Mononuclear cell (primary cell): ENCODE results near the gene PPP1CA. TPM values are rescaled to one million over a fixed set of nuclear protein-coding genes. Genes with fewer than 3 reads are reported as not detected.

Source experiments
- H3K27me3 ChIP-seq: 2 replicates; pipeline ENCODE4 v1.6.0; 2011; ENCODE audit warnings: low read length, control low read depth; ENCODE audit not compliant: insufficient read depth
- H3K4me1 ChIP-seq: 2 replicates; pipeline ENCODE4 v1.5.1; 2011; ENCODE audit warnings: mild to moderate bottlenecking, low read length, control low read depth; ENCODE audit not compliant: insufficient read depth
- H3K4me3 ChIP-seq: 2 replicates; pipeline ENCODE4 v1.5.1; 2011; ENCODE audit warnings: mild to moderate bottlenecking, low read length, moderate library complexity
- H3K9me3 ChIP-seq: 2 replicates; pipeline ENCODE4 v1.5.1; 2011; ENCODE audit warnings: low read depth, mild to moderate bottlenecking, control low read depth, low read length
- total RNA-seq: library from RNA; depleted of rRNA; stranded (reverse); fragments of >200 nt; gene quantifications from one replicate; pipeline ENCODE4 v1.2.3, GENCODE V29; 2012

Gene PPP1CA
- total RNA-seq, 1 donor, result 126 TPM

- Histone ChIP-seq H3K9me3 (no peaks in the 10 kb centered on the region), H3K27me3 (no peaks in the 10 kb centered on the region), H3K4me1 (peaks cover 82% of the 10 kb centered on the region), H3K4me3 (peak within 1 kb of the TSS; percentile 71)
Observed at GRCh38 chr11:67353317-67354074, 48.2 kb downstream of the PPP1CA start, which contains the start of gene POLD4. TSS of gene POLD4 (minus strand) at chr11:67353546. CDS start at chr11:67353399, 147 bp downstream.

- H3K4me3 ChIP-seq, result peak overlapping the region; percentile 71
- peaks cover 74% of the 10 kb centered on the region for H3K4me1 ChIP-seq
- H3K27me3 ChIP-seq, result no peaks in the 10 kb centered on the region
- no peaks in the 10 kb centered on the region for H3K9me3 ChIP-seq
Observed at GRCh38 chr11:67352546-67353316, 48.9 kb downstream of the PPP1CA start.

- Histone ChIP-seq H3K4me3 (no peak overlapping the region), H3K4me1 (peaks cover 63% of the 10 kb centered on the region), H3K9me3 (no peaks in the 10 kb centered on the region), H3K27me3 (no peaks in the 10 kb centered on the region)
Observed at GRCh38 chr11:67351275-67352005, 50.2 kb downstream of the PPP1CA start.

DNA sequence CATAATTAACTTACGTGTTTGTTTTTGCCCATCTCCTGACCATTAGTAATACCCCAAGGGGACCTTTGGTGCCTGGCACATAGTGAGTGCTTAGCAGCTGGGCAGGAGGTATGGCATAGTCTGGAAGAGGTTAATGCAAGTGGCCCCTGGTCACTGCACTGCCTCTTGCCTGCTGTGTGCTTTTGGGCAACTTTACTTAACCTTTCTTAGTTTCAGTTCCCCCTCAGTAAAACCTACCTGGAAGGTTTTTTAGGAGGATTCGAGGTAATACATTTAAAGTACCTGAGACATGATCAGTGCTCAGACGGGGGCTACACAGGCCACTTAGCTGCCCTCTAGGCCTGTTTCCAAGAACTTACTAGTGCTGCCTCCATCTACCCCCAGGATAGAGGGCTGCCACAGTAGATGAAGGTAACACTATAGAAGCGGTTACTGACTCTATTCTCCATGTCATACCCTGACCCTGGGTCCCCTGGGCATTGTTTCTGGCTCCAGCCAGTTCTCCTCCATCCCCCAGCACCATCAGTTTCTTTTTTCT is 51.7 kb downstream of the PPP1CA start:
- Histone ChIP-seq H3K4me3 (no peak overlapping the region), H3K27me3 (no peaks in the 10 kb centered on the region), H3K9me3 (no peaks in the 10 kb centered on the region), H3K4me1 (peaks cover 62% of the 10 kb centered on the region)

- Histone ChIP-seq H3K4me1 (peaks cover 62% of the 10 kb centered on the region), H3K9me3 (no peaks in the 10 kb centered on the region), H3K27me3 (no peaks in the 10 kb centered on the region), H3K4me3 (no peak overlapping the region)
Observed at GRCh38 chr11:67349457-67349856, 52.2 kb downstream of the PPP1CA start.

- no peak overlapping the region for H3K4me3 ChIP-seq
- peaks cover 62% of the 10 kb centered on the region for H3K4me1 ChIP-seq
- H3K27me3 ChIP-seq, result no peaks in the 10 kb centered on the region
- no peaks in the 10 kb centered on the region for H3K9me3 ChIP-seq
Observed at GRCh38 chr11:67349036-67349435, 52.6 kb downstream of the PPP1CA start.

Other genes with a start within 250 kb of the PPP1CA start
- gene GRK2, start 135.4 kb downstream of the PPP1CA start, total RNA-seq, result 185 TPM
- 48.4 TPM for gene ANKRD13D, start 112.6 kb downstream of the PPP1CA start, total RNA-seq
- 4.6 TPM for gene SSH3, start 98.3 kb downstream of the PPP1CA start, total RNA-seq
- 33.9 TPM for gene POLD4, start 48.3 kb downstream of the PPP1CA start, total RNA-seq
- gene CLCF1, start 28.3 kb downstream of the PPP1CA start, total RNA-seq, result 11.0 TPM
- 7.8 TPM for gene RAD9A, start 9.9 kb downstream of the PPP1CA start, total RNA-seq
- 51.6 TPM for gene TBC1D10C, start 2.2 kb upstream of the PPP1CA start, total RNA-seq
- gene CARNS1, start 13.8 kb upstream of the PPP1CA start, total RNA-seq, result 3.3 TPM
- gene RPS6KB2, start 26.6 kb upstream of the PPP1CA start, total RNA-seq, result 52.1 TPM
- 137 TPM for gene PTPRCAP, start 35.8 kb upstream of the PPP1CA start, total RNA-seq
- gene CORO1B, start 41.6 kb upstream of the PPP1CA start, total RNA-seq, result 28.1 TPM
- gene GPR152, start 50.9 kb upstream of the PPP1CA start, total RNA-seq, result not detected
- 2.6 TPM for gene CABP4, start 53.5 kb upstream of the PPP1CA start, total RNA-seq
- gene TMEM134, start 67.4 kb upstream of the PPP1CA start, total RNA-seq, result 18.4 TPM
- 77.2 TPM for gene AIP, start 81.2 kb upstream of the PPP1CA start, total RNA-seq
- gene PITPNM1, start 103.5 kb upstream of the PPP1CA start, total RNA-seq, result 62.0 TPM
- 9.7 TPM for gene CDK2AP2, start 106.3 kb upstream of the PPP1CA start, total RNA-seq
- not detected for gene CABP2, start 121.6 kb upstream of the PPP1CA start, total RNA-seq
- 294 TPM for gene GSTP1, start 182.0 kb upstream of the PPP1CA start, total RNA-seq
- 90.1 TPM for gene NDUFV1, start 205.1 kb upstream of the PPP1CA start, total RNA-seq
- gene NUDT8, start 228.1 kb upstream of the PPP1CA start, total RNA-seq, result 2.3 TPM
- gene TBX10, start 237.9 kb upstream of the PPP1CA start, total RNA-seq, result not detected
- gene ACY3, start 248.9 kb upstream of the PPP1CA start, total RNA-seq, result 0.31 TPM